GM18519 (cell line): ENCODE results near the gene STIM1.
"Not testable (repeated sequence)": the region's sequence is repeated elsewhere in the genome, so short reads cannot be mapped to it uniquely, and the experiment has no call there.

Source experiments
- ATAC-seq: cut with Tn5 transposase; IDR thresholded peaks from one replicate; pipeline ENCODE4 v1.9.1; 2021; ENCODE audit warnings: mild to moderate bottlenecking, moderate library complexity; ENCODE audit not compliant: unreplicated experiment, low FRiP score

The STIM1 gene

DNA sequence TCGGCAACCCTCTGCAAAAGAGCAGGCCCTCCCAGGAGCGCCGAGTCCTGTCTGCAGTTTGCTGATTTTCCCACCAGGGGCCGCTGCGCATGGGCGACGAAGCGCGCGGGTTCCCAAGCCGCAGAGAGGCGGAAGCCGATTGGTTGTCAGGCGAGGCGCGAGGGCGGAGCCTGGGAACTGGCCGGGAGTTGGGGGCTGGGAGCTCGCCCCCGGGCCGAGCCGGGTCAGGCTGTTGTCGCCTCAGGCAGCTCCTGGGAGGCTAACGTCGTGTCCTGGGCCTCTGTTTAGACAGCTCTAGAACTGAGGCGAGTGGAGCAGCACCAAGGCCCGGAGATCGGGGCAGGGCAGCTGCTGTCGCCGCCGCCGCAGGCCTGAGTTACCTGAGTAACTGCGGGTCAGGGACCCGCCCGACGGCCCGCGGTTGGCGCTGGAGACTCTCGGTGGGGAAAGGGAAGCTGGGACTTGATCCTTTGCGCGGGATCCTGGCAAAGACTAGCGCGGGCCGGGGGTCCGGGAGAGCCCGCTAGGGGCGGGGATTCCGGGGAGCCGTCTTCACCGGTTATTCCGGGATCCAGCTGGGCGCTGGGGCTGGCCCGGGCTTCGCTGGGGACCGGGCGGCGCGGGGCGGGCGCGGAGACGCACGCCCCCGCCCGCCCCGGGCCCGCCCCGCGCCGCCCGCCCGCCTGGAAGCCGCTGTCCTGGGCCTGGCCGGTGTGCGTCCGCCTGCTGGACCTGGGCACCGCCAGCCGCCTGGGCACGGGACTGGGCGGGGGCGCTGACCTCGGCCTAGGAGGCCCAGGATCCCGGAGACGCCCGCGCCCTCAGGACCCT lies at the start of gene STIM1:
STIM1 (plus strand) TSS at position 688 of the 831 bp plus-strand sequence. CDS start 607 bp downstream, outside the sequence.
- peak; percentile 44 for ATAC-seq

DNA sequence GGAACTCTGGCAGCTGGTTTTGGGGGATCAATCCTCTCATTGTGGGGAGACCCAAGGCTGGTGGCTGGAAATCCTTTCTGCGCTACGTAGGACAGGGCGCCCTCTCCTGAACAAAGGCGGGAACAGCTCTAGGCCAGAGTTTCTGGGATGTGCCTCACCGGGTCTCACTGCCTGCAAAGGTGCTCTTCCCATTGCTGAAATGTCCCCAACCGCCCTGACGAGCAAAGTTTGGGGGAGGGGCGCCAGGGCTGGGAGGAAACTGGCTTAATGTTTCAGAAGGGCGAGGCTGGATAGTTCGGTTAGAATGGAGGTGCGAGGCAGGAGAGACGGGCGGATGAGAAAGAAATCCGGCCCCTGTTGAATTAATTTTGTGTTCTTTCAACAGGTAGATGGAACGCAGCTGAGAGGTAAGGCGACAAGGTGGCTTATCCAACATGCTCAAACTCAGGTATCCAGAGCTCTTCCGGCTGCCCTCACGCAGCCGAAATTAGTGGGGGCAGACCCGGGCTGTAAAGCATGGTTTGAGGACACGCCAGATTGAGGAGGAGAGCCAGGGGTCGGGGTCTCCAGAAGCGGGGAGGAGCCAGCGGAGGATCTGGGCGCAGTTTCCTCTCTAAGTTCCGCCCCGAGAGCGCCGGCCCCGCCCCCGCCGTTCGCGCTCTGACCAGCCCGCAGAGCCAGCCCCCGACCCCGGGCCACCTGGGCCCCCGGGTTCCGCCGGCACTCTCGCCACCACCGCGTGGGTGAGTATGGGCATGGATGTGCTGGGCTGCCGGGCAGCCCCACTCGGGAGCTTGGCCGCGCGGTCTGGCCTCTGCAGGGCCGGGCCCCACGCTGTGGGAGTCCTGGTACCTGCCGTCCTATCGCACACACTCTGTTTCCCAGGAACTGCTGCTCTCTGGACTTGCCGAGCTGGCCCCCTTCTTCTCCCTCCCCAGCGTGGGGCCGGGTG lies 47.3 kb upstream of the STIM1 start, which contains the start of gene PGAP2:
PGAP2 (plus strand) TSS at position 652 of the 952 bp plus-strand sequence. CDS start 2,700 bp downstream, outside the sequence.
- ATAC-seq, result no peak

DNA sequence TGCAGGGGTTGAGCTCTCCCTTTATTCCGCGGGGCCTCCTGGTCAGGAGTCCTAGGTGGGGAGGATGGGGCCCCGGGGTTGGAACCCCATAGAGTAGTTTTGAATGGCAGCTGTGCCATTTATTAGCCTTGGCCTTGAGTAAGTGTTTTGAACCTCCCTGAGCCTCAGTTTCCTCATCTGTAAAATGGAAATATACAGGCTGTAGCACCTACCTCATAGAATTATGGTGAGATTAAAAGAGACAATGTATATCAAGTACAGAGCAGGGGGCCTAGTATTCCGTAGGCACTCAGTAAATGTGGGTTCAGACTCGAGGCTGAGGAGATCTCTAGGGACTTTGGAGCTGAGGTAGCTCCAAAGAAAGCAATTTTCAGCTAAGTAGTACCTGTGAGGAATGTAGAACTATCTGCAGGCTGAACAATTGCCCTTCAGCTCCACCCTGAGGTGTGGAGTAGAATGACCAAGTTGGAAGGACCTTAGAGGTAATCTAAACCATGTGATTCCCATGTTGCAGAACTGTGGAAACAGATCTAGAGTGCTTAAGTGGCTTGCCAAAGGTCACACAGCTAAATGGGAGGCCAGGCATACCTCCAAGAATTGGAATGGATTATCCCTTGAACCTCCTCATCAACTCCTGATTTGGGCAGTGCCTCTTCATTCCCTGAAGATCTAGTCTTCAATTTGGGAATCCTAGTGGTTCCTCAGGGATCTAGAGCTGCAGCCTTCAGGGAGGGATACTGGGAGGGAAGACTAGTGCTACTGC lies 46.4 kb upstream of the STIM1 start:
- peak; percentile 89 for ATAC-seq

DNA sequence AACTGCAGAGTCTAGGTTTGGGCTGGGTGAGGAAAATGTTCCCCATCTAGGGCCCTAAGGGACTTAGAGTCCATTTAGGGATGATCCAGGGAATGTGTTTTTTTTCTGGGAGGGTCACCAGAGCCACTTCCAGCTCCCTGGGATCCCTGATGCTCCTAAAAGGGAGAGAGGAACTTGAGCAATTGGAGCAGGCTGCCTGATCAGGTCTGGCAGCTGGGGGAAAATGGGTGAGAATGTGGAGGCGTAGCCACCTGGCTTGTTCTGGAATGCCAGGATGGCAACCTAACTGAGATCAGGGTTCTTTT lies 45.9 kb upstream of the STIM1 start:
- ATAC-seq, result no peak

DNA sequence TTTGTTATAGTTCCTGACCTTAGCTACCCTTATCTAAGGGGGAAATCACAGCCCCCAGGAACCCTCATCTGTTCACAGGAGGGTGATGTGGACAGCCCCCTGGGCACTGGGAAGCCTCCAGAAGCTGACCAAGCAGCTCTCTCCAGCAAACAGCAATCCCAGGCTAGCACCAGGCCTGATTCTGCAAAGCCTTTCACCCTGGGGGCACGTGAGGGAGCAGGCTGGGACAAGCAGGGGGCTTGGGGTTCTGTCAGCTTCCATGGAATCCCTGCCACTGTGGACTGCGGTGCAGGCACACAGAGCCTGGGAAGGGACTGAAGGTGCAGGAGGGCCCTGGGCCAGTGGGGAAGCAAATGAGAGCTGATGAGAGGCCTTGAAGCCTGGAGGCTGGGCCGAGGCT lies 45.0 kb upstream of the STIM1 start:
- ATAC-seq, result no peak

DNA sequence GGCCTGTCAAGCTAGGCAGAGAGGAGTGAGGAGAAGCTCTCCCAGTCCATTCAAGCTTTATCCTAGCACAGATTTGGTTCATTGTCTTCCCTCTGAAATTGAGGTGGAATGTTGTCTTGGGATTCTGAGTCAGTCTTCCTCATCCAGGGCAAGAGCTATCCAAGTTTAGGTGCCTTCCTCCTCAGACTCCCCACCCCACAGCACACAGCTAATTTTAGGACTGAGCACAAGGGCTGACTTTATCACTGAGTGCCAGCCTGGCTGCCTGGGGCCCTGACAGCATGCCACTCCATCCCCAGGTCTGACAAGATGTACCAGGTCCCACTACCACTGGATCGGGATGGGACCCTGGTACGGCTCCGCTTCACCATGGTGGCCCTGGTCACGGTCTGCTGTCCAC lies 44.5 kb upstream of the STIM1 start:
- ATAC-seq, result no peak

DNA sequence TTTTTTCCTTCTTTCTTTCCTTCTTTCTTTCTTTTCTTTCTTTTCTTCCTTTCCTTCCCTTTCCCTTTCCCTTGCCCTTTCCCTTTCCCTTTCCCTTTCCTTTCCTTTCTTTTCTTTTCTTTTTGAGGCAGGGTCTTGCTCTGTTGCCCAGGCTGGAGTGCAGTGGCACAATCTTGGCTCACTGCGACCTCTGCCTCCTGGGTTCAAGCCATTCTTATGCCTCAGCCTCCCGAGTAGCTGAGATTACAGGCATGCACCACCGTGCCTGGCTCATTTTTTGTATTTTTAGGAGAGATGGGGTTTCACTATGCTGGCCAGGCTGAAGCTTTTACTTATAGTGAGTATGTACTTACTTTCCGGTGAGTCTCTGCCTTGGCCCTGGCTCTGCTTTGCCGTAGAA lies 40.6 kb upstream of the STIM1 start:
- not testable (repeated sequence) for ATAC-seq

DNA sequence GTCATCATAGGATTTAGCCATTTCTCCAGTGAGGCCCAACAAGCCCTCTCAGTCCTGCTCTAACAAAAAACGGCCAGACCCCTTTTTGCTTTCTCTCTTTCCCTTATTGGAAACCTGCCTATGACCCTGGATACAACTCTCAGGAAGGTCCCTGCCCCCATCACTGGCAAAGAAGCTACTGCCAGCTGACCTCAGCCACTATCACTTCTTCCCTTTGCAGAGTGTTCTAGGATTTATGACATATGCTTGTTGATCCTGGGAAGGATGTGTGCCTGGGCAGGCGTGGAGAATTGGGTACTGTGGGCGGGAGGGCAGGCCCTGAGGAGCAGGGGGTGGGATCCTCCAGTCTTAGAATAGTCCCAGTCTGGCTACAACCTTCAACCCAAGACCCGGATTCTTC lies 39.6 kb upstream of the STIM1 start:
- no peak for ATAC-seq

DNA sequence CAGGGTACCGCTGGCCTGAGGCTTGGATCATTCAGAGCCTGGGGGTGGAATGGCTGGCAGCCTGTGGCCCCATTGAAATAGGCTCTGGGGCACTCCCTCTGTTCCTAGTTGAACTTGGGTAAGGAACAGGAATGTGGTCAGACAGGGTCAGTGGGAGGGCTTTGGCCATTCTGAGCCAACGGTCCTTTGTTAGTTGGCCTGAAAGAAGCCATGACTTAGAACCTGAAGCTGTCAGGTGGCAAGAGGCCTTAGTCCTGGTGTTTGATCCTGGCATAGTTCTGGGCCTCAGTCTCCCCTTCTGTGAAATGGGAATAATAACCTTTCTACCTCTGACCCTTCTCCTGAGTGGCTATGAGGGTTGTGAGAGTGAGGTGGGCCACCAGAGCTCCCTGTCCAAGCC lies 38.8 kb upstream of the STIM1 start:
- ATAC-seq, result no peak

DNA sequence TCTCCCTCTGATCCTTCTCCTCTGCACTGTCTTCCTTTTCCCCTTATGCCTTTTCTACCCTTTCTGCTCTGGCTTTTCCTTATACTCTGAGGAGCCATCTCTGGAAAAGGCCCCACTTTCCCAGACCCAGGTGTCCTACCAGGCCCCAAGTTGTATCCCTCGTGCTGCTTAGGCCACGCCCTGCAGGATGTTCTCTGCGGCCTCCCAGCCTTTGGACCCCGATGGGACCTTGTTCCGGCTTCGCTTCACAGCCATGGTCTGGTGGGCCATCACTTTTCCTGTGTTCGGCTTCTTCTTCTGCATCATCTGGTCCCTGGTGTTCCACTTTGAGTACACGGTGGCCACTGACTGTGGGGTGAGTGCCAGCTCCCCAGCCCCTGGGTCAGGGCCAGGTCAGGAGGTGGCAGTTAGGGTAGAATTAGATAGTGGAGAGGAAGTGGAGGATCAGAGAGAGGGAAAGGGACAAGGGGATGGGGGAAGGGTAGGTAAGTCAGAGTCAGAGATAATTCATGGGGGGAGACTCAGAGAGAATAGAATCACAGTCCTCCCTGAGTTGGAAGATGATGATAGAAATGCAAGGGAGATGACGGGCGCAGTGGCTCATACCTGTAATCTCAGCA lies 38.2 kb upstream of the STIM1 start:
- no peak for ATAC-seq

DNA sequence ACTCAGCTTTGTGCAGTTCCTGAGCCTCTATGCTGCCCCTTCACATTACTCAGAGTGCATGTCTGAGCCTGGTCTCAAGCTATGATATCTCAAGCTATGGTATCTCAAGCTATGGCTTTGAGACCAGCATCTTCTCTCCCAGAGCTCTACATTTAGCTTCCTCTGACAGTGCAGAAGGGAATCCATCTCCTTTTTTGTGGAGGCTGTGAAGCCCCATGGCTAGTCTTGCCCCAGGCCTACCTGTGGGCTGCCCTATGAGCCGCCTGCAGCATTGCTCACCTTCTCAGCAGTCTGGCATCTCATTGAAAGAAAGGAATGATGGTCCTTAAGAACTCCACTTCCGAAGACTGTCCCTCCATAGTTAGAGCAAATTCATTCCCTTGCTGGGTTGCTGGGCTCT lies 34.5 kb upstream of the STIM1 start:
- ATAC-seq, result no peak

DNA sequence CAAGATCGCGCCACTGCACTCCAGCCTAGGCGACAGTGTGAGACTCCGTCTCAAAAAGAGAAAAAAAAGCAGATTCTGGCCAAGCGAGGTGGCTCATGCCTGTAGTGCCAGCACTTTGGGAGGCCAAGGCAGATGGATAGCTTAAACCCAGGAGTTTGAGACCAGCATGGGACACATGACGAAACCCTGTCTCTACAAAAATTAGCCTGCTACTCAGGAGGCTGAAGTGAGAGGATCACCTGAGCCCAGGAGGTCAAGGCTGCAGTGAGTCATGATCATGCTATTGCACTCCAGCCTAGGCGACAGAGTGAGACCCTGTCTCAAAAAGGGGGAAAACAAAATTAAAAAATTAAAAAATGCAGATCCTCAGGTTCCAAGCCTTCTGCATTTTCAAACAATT lies 33.2 kb upstream of the STIM1 start:
- no peak for ATAC-seq

DNA sequence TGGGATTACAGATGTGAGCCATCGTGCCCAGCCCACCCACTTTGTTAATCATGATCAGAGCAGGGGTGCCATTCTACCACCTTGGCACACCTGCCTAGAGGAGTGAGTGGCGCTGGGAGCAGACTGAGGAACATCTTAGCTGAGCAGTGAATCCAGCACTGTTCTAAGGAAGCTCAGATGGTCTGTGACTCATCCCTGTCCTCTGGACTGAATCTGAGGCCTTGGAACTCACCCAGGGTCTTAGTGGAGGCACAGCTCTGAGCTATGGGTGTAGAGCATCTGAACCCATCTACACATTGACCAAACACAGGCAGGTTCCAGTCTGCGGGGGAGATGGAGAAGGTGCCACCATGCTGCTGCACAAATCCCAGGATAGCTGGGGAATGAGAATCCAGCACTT lies 32.2 kb upstream of the STIM1 start:
- ATAC-seq, result no peak

DNA sequence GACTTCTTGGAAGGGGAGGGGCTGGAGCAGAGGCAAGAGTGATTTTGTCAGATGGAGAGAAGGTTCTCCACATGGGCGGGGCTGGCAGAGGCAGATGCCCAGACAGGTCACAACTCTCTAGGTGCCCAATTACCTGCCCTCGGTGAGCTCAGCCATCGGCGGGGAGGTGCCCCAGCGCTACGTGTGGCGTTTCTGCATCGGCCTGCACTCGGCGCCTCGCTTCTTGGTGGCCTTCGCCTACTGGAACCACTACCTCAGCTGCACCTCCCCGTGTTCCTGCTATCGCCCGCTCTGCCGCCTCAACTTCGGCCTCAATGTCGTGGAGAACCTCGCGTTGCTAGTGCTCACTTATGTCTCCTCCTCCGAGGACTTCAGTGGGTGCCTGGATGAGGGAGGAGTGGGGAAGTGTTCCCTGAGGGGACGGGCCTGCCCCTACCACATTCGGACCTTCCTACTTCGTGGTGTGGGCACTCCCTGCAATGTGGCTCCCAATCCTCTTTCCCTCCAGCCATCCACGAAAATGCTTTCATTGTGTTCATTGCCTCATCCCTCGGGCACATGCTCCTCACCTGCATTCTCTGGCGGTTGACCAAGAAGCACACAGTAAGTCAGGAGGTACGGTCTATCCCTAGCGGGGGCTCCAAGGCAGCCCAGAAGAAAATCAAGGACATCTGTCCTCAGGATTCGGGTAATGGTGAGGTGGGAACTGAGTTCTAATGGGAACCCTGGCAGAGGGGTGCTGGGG lies 31.5 kb upstream of the STIM1 start:
- no peak for ATAC-seq

DNA sequence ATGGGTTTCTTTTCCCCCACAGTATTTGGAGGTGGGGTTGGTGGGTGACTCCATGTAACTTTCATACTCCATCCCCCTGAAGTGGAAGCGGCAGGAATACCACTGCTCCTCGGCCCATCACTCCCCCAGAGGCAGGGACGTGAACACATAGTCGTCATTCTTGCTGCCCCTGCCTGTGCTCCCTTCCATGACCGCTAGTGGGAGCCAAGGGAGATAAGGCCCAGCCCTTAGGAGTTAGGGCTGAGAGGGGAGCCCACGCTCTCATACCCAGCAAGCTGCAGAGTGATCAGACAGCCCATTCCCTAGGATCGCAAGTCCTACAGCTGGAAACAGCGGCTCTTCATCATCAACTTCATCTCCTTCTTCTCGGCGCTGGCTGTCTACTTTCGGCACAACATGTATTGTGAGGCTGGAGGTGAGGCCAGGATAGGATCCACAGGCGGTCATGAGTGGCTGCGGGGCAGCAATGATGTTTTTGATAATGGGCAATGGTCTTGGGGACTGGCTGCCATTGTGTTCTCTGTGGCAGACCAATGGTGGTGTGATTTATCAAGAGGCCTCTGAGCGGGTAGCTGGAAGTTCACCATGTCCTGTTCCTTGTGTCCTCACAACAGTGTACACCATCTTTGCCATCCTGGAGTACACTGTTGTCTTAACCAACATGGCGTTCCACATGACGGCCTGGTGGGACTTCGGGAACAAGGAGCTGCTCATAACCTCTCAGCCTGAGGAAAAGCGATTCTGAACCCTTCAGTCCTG lies 30.6 kb upstream of the STIM1 start:
- no peak for ATAC-seq

DNA sequence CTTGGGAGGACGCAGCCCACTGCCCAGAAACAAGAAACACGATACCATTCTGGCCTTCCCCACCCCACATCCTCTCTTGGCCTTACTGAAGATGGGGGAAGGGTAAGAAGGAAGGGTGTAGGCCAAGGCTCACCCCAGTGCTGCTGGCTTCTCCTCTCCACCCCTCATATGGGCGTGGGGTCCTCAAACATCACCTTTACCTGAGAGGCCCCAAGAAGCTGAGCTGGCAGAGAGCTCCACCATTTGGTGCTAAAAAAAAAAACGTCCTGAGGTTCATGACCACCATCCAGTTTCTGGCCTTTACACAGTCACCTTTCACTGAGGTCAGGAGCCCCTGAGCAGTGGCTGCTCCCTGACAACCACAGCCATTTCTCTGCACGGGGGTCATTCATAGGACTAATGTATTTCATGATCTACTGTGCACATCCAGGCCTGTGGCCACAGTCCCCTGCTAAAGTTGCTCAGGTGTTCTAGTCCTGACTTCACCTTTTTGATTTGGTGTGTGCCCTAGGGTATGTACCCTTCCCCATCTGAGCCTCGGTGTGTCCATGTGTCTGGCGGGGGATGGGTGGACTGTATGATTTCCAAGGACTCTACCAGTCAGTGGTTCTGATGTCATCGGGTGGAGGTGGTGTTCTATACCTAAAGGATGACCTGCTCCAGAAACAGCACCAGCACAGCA lies 29.9 kb upstream of the STIM1 start:
- ATAC-seq, result no peak

DNA sequence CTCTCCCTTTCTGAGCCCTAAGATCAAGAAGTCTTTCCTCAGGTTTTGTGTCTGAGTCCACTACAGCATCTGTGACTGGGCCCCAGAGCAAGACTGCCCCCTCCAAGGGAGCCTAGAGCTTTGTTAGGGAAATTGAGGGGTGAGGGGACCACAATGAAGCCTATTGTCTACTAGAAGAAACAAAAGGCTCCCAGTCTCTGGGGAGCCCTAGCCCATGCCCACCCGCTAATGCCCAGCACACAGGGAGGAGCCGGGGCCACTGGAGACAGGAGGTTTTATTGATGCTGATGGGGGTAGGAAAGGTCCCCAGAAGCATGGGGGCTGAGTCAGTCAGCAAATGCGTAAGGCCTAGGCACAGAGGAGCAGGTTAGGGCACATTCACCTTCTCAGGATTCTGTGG lies 28.7 kb upstream of the STIM1 start:
- no peak for ATAC-seq

DNA sequence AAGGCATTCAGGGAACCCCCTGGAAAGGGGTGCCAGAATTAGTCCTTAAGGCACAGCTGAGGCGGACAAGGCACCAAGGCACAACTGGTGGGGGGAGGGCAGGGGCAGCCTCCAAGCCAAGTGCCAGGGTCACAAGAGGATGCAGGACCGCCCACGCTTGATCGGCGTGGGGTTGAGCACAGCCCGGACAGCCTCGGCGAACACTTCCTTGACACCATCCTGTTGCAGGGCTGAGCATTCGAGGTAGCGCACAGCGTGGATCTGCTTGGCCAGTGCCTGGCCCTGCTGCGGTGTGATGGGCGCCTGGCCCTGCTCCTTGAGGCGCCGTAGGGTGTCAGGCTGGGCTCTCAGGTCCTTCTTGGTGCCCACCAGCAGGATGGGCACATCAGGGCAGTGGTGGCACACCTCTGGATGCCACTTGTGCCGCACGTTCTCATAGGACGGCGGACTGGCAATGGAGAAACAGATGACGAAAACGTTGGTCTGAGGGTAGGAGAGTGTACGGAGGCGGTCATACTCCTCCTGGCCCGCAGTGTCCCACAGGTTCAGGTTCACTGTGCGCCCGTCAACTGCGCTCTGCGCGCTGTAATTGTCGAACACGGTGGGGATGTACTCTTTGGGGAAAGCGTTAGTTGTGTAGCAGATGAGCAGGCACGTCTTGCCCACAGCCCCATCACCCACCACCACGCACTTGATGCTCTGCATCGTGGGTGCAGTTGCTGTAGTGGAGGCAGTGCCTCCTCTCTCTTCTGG lies 27.9 kb upstream of the STIM1 start:
- ATAC-seq, result no peak
